Small intestine (tissue), 7 donors: ENCODE results near the gene ARPC4. TPM values are rescaled to one million over a fixed set of nuclear protein-coding genes. Genes with fewer than 3 reads are reported as not detected.
A peak's percentile ranks its signal among the peaks of the same experiment; 100 is the strongest.

ENCODE experiments used
- DNase-seq, 2 donors: peaks; one replicate each; pipeline versions ENCODE4 v3.0.0 to v3.0.0-alpha.2; 2013
- FAIRE-seq: peaks from 2 replicates; lab custom pipeline; 2012; peaks lifted over from hg19 to GRCh38; lab: Jason Lieb, UNC
- H3K27ac ChIP-seq, 3 donors: one replicate each; pipeline ENCODE4 v1.5.1; 2013; ENCODE audit warnings: low read length in 2 of 3, mild to moderate bottlenecking in 2 of 3, control low read depth in 1 of 3, inconsistent platforms in 1 of 3, low read depth in 1 of 3, moderate library complexity in 1 of 3
- H3K27me3 ChIP-seq, 3 donors: one replicate each; pipeline ENCODE4 v1.6.1; 2013; ENCODE audit warnings: low read length in 3 of 3, inconsistent platforms in 1 of 3; ENCODE audit not compliant: control insufficient read depth in 3 of 3, insufficient read depth in 3 of 3
- H3K36me3 ChIP-seq, 3 donors: one replicate each; pipeline ENCODE4 v1.6.1; 2013; ENCODE audit warnings: low read length in 3 of 3, inconsistent platforms in 1 of 3, low read depth in 1 of 3, mild to moderate bottlenecking in 1 of 3, moderate library complexity in 1 of 3; ENCODE audit not compliant: control insufficient read depth in 3 of 3, insufficient read depth in 2 of 3
- H3K4me1 ChIP-seq, 3 donors: one replicate each; pipeline ENCODE4 v1.6.1; 2013; ENCODE audit warnings: low read length in 2 of 3, inconsistent platforms in 1 of 3, low read depth in 1 of 3, mild to moderate bottlenecking in 1 of 3, moderate library complexity in 1 of 3; ENCODE audit not compliant: control insufficient read depth in 3 of 3, insufficient read depth in 2 of 3
- H3K4me3 ChIP-seq, 3 donors: one replicate each; pipeline ENCODE4 v1.5.1; 2013; ENCODE audit warnings: low read length in 3 of 3, control low read depth in 1 of 3, inconsistent platforms in 1 of 3, low read depth in 1 of 3, mild to moderate bottlenecking in 1 of 3, moderate library complexity in 1 of 3
- H3K9me3 ChIP-seq, 2 donors: one replicate each; pipeline ENCODE4 v1.6.1; 2013; ENCODE audit warnings: low read depth in 1 of 2, low read length in 1 of 2; ENCODE audit not compliant: control insufficient read depth in 2 of 2, insufficient read depth in 1 of 2
- WGBS, 3 donors: extraction: QIAGEN DNeasy Blood & Tissue Kit; methylation state at CpG; one replicate each; pipeline ENCODE4 v1.1.7; 2013; 5-methylcytosine and 5-hydroxymethylcytosine counted together
- polyA plus RNA-seq, 4 donors: library from polyadenylated mRNA; stranded (reverse) in 3 of 4; unstranded in 1 of 4; fragments of 200-250 nt in 3 of 4; fragments of 120-200 nt in 1 of 4; gene quantifications; one replicate each; pipeline versions ENCODE4 v1.2.1 to v1.2.3, GENCODE V29; 2013
- donor health status: healthy with polysubstance abuse.
- donor health status: control.
- donor health status: control.
- donor health status: Bipolar disorder and iron deficiency.
- donor health status: healthy.

ARPC4 gene
- polyA plus RNA-seq, 4 donors, result 143 to 178 (median 161) TPM

DNA sequence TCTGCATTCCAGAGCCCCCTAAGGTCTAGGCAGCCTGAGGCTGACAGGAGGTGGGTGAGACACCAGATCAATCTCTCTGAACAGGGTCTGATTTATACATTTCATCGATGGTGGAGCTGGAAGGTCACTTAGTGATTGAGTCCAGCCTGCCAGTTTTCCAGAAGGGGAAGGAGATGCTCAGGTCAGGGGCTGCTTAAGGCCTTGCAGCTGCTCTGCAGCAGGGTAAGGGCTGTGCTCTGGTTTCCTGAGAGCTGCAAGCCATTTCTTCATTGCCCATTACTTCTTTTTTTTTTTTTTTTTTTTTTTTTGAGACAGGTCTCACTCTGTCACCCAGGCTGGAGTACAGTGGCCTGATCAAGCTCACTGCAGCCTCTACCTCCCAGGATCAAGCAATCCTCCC lies 11.3 kb upstream of the ARPC4 start:
- 53 to 70% (median 57%) methylated on average over 1 of the region's 1 CpG for WGBS, 3 donors
- H3K27me3 ChIP-seq, result no peaks in the 10 kb centered on the region
- no peak for DNase-seq

GRCh38 chr3:9781978-9782603 lies 10.8 kb upstream of the ARPC4 start:
- WGBS, 3 donors, result 52 to 60% (median 58%) methylated on average over 3 of the region's 3 CpGs
- peak overlapping the region in 1 of 3 donors; percentile 86 for H3K27ac ChIP-seq

More for the DNA sequence above, 11.3 kb upstream of the ARPC4 start:
- Histone ChIP-seq H3K4me1 (peaks cover 6 to 56% (median 13%) of the 10 kb centered on the region in 3 donors), H3K36me3 (peaks cover 5 to 51% (median 12%) of the 10 kb centered on the region in 3 donors), H3K27ac (peak overlapping the region in 2 of 3 donors; percentile 4 to 86), H3K4me3 (no peak overlapping the region), H3K9me3 (no peaks in the 10 kb centered on the region)
- no peak for FAIRE-seq

GRCh38 chr3:9782770-9783169 lies 10.1 kb upstream of the ARPC4 start:
- no peak overlapping the region for H3K4me3 ChIP-seq
- no peaks in the 10 kb centered on the region for H3K27me3 ChIP-seq
- peaks cover 6 to 53% (median 15%) of the 10 kb centered on the region in 3 donors for H3K4me1 ChIP-seq
- WGBS, 3 donors, result 17 to 47% (median 22%) methylated on average over 2 to 3 of the region's 3 CpGs
- no peak for DNase-seq
- FAIRE-seq, result no peak
- peaks cover 7 to 61% (median 14%) of the 10 kb centered on the region in 3 donors for H3K36me3 ChIP-seq
- no peak overlapping the region for H3K27ac ChIP-seq
- H3K9me3 ChIP-seq, result no peaks in the 10 kb centered on the region

More at GRCh38 chr3:9781978-9782603, 10.8 kb upstream of the ARPC4 start:
- peaks cover 6 to 53% (median 13%) of the 10 kb centered on the region in 3 donors for H3K4me1 ChIP-seq
- no peak for DNase-seq
- no peaks in the 10 kb centered on the region for H3K9me3 ChIP-seq
- FAIRE-seq, result no peak
- H3K4me3 ChIP-seq, result no peak overlapping the region
- peaks cover 6 to 55% (median 14%) of the 10 kb centered on the region in 3 donors for H3K36me3 ChIP-seq
- no peaks in the 10 kb centered on the region for H3K27me3 ChIP-seq

DNA sequence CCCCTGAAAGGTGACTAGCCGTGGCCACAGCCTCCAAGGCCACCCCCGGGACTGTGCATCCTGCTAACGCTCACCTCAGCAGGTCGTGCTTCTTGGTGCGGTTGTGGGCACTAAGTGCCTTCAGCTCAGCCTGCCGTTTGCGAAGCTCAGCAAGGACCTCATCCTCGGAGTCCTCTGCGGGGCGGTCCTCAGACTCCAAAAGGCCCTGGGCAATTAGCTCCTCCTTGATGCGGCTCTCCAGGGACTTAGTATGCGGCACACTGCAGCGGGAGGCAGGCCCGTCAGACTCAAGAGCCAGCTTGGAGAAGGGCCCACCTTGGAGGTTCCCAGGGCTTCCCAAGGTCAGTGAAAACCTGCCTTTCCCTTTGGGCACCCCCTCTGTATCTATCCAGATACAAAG lies 8.9 kb upstream of the ARPC4 start:
- H3K4me1 ChIP-seq, result peaks cover 2 to 42% (median 16%) of the 10 kb centered on the region in 3 donors
- H3K27me3 ChIP-seq, result no peaks in the 10 kb centered on the region
- H3K27ac ChIP-seq, result no peak overlapping the region
- peaks cover 7 to 70% (median 14%) of the 10 kb centered on the region in 3 donors for H3K36me3 ChIP-seq
- FAIRE-seq (no peak), DNase-seq (no peak)
- H3K4me3 ChIP-seq, result no peak overlapping the region
- no peaks in the 10 kb centered on the region for H3K9me3 ChIP-seq
- WGBS, 3 donors, result 92 to 95% (median 94%) methylated on average over 14 of the region's 14 CpGs

- H3K36me3 ChIP-seq, result peaks cover 11 to 72% (median 14%) of the 10 kb centered on the region in 3 donors
- no peak for FAIRE-seq
- H3K27ac ChIP-seq, result no peak overlapping the region
- no peak for DNase-seq
- peaks cover 2 to 32% (median 10%) of the 10 kb centered on the region in 3 donors for H3K4me1 ChIP-seq
- 91 to 98% (median 96%) methylated on average over 4 of the region's 4 CpGs for WGBS, 3 donors
- H3K27me3 ChIP-seq, result no peaks in the 10 kb centered on the region
- no peaks in the 10 kb centered on the region for H3K9me3 ChIP-seq
- no peak overlapping the region for H3K4me3 ChIP-seq
Measured at GRCh38 chr3:9784965-9785364, 7.9 kb upstream of the ARPC4 start.

GRCh38 chr3:9785602-9786001 lies 7.3 kb upstream of the ARPC4 start:
- Histone ChIP-seq H3K27me3 (no peaks in the 10 kb centered on the region), H3K4me3 (no peak overlapping the region), H3K36me3 (peaks cover 11 to 68% (median 14%) of the 10 kb centered on the region in 3 donors), H3K9me3 (no peaks in the 10 kb centered on the region), H3K4me1 (peaks cover 2 to 26% (median 8%) of the 10 kb centered on the region in 3 donors), H3K27ac (no peak overlapping the region)
- FAIRE-seq (no peak), DNase-seq (no peak)
- 84 to 93% (median 89%) methylated on average over 7 of the region's 7 CpGs for WGBS, 3 donors

- Histone ChIP-seq H3K27ac (no peak overlapping the region), H3K27me3 (no peaks in the 10 kb centered on the region), H3K9me3 (no peaks in the 10 kb centered on the region), H3K36me3 (peaks cover 11 to 68% (median 11%) of the 10 kb centered on the region in 3 donors), H3K4me3 (no peak overlapping the region), H3K4me1 (peaks cover 0 to 21% (median 5%) of the 10 kb centered on the region in 3 donors)
- no peak for DNase-seq
- WGBS, 3 donors, result 87 to 94% (median 90%) methylated on average over 7 of the region's 7 CpGs
- FAIRE-seq, result no peak
Measured at GRCh38 chr3:9786209-9786739, 6.6 kb upstream of the ARPC4 start.

DNA sequence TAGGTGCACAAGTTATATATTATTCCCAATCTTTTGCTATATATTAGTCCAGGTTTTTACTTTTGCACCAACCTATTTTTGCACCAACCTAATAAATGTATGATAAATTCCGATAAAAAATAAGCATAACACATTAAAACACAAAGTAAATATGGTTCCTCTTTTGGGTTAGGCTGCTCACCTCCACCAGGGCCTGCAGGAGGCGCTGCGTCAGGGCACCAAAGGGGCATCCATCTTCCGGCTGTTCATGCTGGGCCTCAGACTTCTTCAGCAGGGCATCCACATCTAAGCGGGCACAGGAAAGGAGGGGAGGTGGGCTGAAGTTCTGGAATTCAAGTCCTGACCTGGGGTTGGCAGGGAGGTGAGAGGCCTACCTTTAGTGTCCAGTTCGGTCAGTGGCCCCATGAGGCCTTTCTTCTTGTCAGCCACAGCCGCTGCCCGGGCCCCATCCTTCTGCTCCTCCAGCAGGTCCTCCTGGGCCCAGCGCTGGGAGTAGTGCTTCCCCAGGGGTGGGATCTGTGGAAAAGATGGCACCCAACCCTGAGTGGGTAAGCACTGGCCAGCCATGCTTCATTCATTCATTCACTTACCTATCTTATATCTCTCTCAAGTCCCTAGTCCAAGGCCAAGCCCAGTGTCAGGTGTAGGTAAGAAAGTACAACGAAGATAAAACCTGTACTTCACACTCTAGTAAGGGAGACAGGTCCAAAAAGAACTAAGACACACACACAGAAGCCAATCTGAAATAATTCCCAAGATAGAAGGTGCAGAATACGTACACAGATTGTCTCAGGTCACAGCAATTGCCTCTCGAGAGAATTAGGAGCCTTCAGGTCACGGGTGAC lies 5.8 kb upstream of the ARPC4 start:
- Histone ChIP-seq H3K27ac (peak overlapping the region in 1 of 3 donors; percentile 44), H3K4me1 (peaks cover 0 to 20% (median 5%) of the 10 kb centered on the region in 3 donors), H3K36me3 (peaks cover 11 to 62% (median 11%) of the 10 kb centered on the region in 3 donors), H3K27me3 (no peaks in the 10 kb centered on the region), H3K4me3 (no peak overlapping the region), H3K9me3 (no peaks in the 10 kb centered on the region)
- DNase-seq (peak in 1 of 2 donors; percentile 57), FAIRE-seq (no peak)
- 77 to 89% (median 83%) methylated on average over 13 of the region's 13 CpGs for WGBS, 3 donors
